Stimulated activated CD4-positive, alpha-beta T cell treated with anti-CD3 and anti-CD28 coated beads, Interleukin-4, amount 100 ng/mL, for 4 hours (primary cell): ENCODE data around the gene F2R.
"Not testable (repeated sequence)": the region's sequence is repeated elsewhere in the genome, so short reads cannot be mapped to it uniquely, and the experiment has no call there.

Experiments used
- DNase-seq, 2 experiments: peaks; one replicate each; pipeline ENCODE4 v3.0.0-alpha.2; 2020

Gene F2R

DNA sequence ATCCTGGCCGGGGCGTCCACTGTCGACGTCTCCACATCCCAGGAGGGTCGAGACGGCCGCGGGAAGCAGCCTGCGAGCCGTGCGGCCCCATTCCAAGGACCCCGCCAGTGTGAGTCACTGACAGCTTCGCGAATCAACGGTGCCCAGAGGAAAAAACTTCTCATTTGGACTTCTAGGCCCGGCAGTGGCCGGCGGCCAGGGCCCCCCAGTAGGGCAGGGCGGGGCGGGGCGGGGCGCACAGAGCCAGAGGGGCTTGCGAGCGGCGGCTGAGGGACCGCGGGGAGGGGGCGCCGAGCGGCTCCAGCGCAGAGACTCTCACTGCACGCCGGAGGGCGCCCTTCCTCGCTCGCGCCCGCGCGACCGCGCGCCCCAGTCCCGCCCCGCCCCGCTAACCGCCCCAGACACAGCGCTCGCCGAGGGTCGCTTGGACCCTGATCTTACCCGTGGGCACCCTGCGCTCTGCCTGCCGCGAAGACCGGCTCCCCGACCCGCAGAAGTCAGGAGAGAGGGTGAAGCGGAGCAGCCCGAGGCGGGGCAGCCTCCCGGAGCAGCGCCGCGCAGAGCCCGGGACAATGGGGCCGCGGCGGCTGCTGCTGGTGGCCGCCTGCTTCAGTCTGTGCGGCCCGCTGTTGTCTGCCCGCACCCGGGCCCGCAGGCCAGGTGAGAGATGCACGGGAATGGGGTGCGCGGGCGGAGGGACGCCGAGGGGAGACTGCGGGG, at the start of gene F2R:
F2R (plus strand) TSS at position 391 of the 720 bp plus-strand sequence; CDS start at position 573, 182 bp downstream.
- DNase-seq, result peak; percentile 30 to 42

DNA sequence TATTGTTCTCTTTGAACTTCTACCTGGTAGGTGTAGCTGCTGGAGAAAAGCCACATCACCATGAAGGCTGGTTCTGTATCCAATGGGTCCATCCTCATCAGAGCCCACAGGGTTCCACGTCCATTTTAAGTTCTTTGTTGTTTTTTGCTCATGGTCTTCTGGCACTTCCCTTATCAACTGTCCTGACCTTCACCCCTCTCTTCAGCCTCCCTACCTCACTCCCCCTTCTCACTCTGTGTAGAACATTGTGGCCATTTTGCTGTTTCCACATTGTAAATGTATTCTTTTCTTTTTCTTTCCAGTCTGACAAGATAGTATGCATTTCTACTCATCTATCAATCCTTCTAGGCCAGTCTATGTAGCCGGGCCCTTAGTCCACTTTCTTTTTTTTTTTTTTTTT, 48.4 kb upstream of the F2R start:
- no peak for DNase-seq

DNA sequence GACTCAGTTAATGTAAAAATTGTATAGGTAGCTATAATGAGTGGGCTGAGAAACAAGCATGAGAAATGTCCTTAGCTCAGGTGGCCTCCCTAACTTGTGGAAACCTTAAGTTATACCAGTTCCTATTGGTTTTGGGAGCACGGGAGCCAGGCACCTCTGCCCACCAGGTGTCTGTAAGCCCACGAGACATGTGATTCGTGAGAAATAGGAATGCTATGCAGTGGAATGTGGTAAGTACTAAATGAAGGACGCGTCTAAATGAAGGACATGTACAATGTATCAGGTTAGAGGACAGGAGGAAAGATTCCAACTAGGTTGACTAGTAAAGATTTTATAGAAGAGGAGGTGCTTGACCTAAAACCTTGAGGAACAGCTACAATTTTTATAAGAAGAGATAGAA, 46.7 kb upstream of the F2R start:
- no peak for DNase-seq

DNA sequence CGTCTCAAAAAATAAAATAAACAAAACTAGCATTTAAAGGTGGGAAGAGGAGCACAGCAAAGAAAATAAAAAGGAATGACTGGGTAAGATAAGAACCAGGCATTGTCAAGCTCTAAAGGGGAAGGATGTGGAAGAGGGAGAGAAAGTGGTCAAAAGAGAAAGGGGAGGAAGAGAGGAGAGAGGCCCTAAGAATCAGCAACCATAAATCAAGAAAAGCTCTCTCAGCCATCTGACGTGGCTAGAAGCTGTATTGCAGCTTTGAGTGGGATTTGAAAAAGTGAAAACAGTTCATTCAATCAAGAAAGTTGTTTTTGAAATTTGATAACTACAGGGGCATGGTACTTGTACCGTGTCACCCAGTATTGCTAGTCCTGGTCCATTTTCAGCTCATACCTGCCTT, 45.4 kb upstream of the F2R start:
- DNase-seq, result no peak

DNA sequence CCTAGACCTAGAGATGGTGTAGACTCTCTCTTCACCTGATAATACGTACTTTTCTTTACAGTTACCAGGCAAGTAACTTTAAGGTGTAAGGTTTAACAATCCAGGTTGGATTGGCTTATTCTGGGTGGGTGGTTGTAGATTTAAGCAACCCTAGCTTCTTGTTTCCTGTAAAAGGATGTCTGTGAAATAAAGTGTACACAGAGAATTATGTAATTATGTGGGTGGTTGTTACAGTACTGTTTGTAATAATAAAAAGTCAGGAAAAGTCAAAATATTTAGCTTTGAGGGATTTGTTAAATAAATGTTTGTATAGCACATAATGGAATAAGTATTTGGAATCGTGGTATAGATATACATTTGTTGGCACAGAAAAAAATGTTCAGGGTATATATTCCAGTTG, 43.7 kb upstream of the F2R start:
- no peak for DNase-seq

DNA sequence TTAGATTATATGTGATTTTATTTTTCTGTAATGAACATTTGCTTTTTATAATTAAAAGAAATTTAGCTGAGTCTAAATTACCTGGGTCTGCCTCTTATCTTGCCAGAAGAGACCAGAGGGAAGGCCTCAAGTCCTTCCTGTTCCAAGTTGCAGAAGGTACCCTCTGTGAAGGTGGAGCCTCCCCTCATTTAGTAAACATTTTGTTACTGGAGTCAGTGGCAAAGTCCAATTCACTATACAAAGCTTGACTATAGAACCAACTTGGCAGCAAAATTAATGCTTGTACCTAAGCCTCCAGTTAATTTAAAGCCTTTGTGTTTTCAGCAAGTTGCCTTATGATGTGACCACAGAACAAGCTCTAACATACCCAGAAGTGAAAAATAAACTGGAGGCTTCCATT, 42.8 kb upstream of the F2R start:
- no peak for DNase-seq

DNA sequence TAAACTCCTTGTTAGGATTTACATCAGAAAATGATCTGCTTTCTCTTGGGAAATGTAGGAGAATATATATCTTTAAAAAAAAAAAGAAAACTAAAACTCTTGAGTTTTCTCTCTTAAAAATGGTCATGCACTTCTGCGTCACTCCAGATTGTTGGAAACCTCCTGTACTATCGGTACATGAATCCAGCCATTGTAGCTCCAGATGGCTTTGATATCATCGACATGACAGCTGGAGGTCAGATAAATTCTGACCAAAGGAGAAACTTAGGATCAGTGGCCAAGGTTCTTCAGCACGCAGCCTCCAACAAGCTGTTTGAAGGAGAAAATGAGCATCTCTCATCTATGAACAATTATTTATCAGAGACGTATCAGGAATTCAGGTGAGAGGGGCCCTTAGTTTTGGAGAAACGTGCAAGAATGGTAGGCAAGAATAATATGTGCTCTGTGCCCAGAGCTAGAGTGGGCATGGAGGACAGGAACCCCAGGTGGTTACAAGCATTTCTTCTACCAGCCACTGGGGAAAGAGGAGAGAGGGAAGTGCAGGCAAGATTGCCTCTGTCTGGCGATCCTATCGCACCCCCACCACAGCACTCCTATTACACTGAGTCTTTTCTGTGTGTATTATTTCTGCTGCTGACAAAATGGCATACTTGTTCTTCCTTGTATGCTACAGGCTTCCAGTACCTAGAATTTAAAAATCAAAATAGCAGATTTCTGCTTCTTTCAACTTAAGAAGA, 41.4 kb upstream of the F2R start:
- no peak for DNase-seq

DNA sequence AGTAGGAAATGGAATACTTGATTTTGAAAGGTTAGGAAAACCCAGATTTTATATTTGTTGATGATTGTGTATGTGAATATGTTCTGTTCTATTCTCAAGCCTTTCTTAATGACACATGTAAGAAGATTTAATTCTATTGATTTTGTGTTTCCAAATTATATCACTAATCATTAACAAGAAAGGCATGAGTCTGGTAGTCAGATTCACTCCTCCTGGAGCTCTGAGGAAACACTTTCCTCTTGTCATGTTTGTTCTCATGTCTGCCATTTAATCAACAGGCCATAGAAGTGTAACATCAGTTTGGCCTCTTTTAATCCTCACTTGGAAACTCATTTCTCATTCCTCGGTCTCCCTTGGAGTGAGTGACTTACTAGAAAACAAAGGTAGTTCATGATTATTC, 40.6 kb upstream of the F2R start:
- DNase-seq, result no peak

DNA sequence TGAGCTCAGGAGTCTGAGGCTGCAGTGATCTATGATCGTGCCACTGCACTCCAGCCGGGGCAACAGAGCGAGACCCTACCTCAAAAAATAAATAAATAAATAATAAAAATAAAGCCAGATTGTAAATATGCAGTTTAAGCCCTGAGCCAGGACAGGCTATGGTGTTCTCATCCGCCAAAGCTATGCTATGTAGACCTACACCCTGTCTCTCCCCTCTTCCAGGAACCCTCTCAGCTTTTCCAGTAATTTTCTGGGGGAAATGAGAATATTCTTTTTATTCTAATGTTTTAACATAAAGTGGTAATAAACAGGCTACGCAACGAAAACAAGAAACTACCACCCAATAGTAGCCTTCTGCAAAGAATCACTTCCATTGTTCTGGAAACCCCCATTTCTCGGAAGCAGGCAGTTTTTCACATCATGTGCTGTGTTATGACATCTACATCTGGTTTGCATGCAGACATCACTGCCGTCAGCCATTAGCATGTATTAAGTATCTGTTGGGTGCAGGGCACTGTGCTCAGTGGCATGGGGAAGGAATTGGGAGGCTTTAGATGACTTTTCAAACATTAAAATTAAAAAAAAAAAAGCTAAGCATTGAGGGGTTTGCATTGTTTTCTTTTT, 38.0 kb upstream of the F2R start:
- DNase-seq, result no peak

DNA sequence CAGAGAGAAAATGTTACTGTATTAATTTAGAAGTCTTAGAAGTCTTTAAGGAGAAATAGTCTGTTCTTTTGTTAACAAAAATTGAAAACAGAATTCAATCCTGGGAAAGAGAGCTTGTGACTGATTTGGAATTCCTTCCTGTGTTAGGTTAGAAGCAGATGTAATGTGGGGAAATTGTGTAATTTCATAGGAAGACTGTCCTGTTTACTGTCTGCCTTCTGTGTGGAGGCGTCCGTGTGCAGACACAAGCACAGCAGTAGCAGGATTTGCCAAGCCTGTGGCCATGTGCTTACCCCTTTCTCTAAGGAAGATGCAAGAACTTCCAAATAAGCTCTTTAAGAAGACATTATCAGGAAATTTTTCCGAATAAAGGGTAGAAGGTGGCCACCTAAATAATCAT, 36.7 kb upstream of the F2R start:
- no peak for DNase-seq

DNA sequence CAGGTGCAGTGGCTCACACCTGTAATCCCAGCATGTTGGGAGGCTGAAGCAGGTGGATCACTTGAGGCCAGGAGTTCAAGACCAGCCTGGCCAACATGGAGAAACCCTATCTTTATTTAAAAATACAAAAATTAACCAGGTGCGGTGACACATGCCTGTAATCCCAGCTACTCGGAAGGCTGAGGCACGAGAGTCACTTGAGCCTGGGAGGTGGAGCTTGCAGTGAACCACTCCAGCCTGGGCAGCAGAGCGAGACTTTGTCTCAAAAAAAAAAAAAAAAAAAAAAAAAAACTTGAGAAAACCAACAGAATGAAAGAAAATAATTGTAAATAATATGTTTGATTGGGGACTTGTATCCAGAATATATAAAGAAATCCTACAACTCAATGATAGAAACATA, 35.1 kb upstream of the F2R start:
- not testable (repeated sequence) for DNase-seq

DNA sequence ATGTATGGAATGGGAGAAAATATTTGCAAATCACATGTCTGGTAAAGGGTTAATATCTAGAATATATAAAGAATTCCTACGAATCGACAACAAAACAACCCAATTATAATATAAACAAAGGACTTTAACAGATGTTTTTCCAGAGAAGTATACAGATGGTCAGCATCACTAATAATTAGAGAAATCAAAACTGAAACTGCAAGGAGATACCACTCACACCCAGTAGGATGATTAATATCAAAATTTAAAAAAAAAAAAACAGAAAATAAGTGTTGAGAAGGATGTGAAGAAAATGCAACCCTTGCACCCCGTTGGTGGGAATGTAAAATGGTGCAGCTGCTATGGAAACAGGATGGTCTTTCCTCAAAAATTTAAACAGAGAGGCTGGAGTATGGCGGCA, 34.6 kb upstream of the F2R start:
- DNase-seq, result no peak

DNA sequence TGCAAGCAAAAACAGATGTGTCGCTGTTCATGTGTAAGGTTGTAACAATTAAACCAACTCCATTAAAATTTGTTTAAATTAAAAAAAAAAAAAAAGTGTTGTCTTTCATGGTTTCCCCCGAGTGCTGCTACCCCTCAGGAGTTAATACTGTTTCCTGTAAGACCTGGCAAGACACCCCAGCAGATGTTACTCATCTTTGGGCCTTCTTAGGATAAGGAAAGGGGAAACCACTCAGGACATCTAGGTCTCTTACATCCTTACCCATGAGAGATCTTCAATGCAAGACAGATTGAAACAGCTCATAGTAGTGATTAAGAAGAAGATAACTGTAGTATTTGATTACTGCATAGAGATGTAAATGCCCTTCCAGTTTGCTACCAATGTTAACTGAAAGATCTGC, 33.5 kb upstream of the F2R start:
- no peak for DNase-seq

DNA sequence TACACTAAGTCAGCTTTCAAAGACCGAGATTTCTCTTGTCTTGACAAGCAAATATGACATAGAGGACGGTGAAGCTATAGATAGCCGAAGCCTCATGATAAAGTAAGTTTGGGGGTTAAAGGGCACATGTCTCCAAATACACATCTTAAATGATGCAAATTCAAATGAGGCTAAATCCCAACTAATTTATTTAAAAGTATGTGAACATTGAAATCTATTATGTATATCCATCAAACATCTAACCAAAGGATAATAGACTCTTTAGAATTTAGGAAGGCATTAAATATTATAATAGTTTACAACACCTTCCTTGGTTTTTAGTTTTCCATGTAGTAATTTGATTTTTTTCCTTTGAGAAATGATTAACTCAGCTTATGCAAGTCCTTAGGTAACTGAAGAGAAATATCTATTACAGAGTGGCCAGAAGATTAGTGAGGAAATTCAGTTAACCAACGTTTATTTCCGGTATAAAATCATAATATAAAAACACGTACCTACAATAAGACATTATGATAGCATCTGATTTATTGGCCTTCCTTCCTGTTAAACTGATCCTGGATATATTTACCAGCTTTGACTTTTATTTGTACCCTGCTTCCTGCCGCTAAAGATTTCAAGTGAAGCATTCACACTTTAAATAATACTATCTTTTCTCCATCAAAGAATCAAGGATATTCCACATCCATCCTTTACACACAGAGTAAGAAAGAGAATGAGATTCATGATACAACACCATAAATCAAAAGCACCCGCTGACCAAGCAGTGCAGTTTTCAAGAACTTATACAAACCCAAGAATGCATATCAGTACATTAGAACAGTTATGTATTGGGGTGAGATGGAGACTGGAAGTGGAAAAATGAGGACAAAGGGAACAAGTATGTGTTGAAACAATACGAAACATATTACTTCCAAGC, 31.9 kb upstream of the F2R start:
- DNase-seq, result no peak

DNA sequence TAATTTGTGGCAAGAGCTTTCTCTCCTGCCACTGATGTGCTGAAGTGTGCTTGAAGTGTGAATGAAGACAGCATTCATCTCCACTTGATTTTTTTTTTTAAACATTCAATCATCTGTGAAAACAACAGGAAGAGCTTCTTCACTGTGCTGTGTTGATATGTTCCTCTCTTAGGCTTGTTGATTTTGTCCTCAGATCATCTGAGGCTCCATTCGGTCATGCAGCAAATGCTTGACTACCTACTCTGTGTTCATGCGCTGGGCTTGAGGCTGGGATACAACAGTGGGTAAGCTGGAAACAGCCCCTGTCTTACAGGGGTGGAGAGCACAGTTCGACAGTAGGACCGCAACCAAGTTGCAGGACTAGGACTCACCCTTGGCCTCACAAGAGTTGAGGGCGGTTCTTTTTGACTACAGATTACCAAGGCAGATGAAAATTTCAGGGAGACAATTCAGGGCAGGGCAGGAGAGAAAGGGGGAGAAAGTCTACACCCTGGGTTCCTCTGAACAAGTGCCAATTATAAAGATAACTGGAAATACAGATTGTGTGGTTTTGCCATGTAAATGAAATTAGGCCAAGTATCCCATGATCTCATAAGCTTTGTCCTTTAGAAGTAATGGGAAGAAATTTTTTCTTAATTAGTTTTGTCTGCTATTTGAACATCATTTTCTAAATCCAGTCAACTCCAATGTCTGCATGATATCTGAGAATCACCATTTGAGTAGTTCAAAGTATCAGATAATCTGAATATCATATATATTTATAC, 31.0 kb upstream of the F2R start:
- no peak for DNase-seq

DNA sequence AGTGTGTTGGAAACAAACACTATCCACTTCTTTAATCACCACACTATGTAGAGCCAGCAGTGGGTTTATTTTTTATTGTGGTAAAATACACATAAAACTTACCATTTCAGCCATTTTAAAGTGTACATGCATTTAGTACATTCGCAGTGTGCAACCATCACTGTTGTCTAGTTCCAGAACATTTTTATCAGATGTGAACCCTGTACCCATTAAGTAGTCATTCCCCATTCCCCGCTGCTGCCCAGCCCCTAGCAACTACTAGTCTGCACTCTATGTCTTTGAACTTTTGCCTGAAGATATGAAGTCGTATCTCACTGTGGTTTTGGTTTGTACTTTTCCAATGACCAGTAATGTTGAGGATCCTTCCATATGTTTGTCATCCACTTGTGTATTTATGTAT, 30.2 kb upstream of the F2R start:
- no peak for DNase-seq

DNA sequence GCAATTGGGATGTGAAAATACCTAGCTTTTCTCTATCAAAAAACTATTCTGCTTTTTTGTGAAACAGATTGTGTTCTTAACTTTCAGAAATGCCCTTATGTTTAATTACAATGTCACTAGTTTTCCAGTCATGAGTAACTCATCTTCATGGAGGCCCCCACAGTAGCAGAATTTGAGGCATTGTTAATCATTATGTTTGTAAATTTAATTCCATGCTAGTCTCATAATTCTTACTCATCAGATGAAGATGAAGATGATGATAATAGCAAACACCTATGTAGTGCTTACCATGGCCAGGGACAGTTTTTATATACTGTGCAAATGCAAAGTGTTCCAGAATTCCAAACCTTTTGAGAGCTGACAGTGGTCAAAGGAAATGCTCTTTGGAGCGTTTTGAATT, 27.7 kb upstream of the F2R start:
- DNase-seq, result no peak

DNA sequence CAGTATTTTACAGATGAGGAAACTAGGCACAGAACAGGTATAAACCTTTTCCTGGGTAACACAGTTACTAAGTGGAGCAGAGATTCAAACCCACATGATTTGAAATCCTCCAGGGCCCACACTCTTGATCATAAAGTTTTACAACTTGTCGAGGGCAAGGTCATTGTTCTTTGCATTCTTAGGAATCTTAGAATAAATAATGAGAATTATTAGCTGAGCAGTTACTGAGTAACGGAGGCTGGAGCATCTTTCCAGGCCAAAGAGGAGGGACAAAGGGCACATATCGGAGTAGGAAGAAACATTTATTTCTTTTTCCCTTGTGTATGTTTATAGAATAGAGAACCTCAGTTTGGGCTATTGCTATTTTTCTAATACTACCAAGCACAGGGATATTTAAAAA, 27.1 kb upstream of the F2R start:
- no peak for DNase-seq

DNA sequence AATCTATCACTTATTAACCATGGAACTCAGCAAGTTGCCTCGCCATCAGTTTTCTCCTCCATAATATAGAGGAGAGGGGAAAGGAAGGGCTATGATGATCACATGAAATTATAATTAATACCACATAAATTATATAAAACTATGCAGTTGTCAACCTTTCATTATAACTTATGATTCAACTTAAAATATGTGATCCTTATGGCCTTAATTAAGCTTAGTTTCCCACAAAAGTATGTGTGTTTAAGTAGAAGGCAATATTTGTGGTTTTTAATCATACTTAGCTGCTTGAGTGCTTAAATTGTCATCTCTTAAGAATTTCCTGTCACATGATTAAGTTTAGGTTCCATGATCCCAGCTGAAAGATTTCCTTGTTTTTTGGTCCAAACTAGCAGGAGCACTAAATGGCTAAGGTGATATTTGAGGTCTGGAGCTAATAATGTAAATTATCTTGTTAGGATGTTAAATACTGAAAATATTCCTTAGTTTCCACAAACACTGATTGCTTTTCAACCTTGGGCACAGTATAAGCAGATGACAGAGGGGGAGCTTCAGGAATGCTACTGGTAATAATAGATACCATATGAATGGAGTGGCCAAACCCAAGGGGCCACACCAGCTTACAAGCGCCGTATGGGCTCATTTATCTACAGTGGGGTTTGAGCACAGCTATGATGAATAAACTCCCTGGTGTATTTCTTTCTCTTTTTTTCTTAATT, 26.4 kb upstream of the F2R start:
- no peak for DNase-seq

DNA sequence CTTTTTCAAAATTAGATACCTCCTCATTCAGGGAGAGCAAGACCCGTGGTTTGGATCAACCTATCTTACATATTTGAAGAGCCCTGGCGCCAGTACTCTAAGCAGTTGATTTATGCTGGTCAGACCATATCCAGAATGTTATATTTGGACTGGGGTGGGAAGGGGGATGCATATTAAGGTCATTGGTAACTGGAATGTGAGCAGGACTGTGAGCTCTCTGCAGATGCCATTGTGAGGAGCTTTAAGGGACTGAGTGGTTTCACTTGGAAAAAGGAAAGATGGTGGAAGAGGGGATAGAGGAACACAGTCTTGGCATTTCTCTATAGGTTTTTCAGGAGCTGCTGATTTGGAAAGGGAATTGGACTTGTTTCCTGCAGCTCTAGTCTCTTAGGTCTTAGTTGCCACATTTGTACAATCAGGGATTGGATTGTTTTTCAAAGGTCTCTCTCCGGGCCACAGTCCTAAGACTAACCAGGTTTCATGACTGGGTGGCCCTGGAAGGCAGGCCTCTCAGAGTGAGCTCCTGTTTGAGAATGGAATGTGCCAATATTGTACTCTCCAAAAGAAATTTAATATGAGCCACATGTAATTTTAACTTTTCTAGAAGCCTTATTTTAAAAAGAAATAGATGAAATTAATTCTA, 25.8 kb upstream of the F2R start:
- no peak for DNase-seq
